Memory B cell (primary cell): ENCODE measurements around the gene ACBD3.

Experiments
- ATAC-seq: fragments of 150-1000 bp; cut with Tn5 transposase; 2 replicates; pipeline ENCODE4 v1.10.0; 2021; ENCODE audit warnings: low read depth, mild to moderate bottlenecking, moderate library complexity
- DNase-seq, 2 donors: peaks; one replicate each; pipeline ENCODE4 v3.0.0; 2022; ENCODE audit warnings: low spot score in 2 of 2
- H3K27ac Mint-ChIP-seq: one replicate; pipeline ENCODE4 v1.8.0; 2022; ENCODE audit warnings: mild to moderate bottlenecking, moderate library complexity, mixed read lengths
- H3K27me3 Mint-ChIP-seq: one replicate; pipeline ENCODE4 v1.8.0; 2022; ENCODE audit warnings: mixed read lengths
- H3K36me3 Mint-ChIP-seq: one replicate; pipeline ENCODE4 v1.8.0; 2022; ENCODE audit warnings: mild to moderate bottlenecking, mixed read lengths
- H3K4me1 Mint-ChIP-seq: one replicate; pipeline ENCODE4 v1.8.0; 2022; ENCODE audit warnings: mixed read lengths
- H3K4me3 Mint-ChIP-seq: one replicate; pipeline ENCODE4 v1.8.0; 2022; ENCODE audit warnings: mild to moderate bottlenecking, moderate library complexity, mixed read lengths
- H3K9me3 Mint-ChIP-seq: one replicate; pipeline ENCODE4 v1.8.0; 2022; ENCODE audit warnings: mixed read lengths

Gene ACBD3

DNA sequence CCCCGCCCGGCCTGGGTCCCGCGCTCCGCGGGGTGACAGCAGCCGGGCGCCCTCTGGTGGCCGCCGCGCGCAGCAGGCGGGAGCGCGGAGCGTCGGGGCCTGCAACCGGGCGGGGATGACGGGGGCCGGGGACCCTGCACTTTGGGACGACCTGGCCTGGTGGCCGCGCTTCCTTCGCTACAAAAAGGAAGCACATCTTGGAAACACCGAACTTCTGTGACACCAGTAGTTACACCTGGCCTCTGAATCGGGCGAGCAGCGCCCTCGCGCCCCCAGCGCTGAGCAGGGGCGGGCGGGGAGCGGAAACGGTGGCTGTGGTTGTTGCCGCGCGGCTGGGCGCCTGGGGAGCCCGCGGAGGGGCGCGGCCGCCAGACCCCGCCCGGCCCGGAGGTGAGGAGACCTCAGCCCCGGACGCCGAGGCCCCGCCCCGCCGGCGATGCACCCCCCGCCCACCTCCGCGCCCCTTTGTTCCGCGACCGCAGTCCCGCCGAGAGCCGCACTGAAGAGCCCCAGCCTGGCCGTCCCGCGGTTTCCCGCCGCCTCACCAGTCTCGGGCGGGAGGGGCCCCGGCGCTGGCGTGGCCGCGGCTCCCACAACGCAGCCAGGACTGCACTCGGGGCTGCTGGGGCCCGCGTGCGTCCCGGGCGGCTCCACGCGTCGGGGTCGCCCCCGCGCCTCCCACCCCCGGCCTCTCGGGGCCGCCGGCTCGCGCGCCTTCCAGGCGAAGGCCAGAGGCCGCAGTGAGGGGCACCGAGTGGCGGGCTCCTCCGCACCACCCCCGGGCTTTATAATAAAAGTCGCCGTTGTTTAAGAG lies 64.7 kb downstream of the ACBD3 start:
- Mint-ChIP-seq H3K36me3 (no peaks in the 10 kb centered on the region), H3K4me1 (peaks cover 46% of the 10 kb centered on the region), H3K9me3 (no peaks in the 10 kb centered on the region), H3K4me3 (peak overlapping the region; percentile 94), H3K27me3 (no peaks in the 10 kb centered on the region), H3K27ac (peak overlapping the region; percentile 94)
- DNase-seq (peak; percentile 81 to 83), ATAC-seq (peak; percentile 63)

- Mint-ChIP-seq H3K27ac (peak overlapping the region; percentile 94), H3K27me3 (no peaks in the 10 kb centered on the region), H3K9me3 (no peaks in the 10 kb centered on the region), H3K36me3 (no peaks in the 10 kb centered on the region), H3K4me3 (peak overlapping the region; percentile 75), H3K4me1 (peaks cover 44% of the 10 kb centered on the region)
- DNase-seq (no peak), ATAC-seq (no peak)
Observed at GRCh38 chr1:226121049-226121586, 65.4 kb downstream of the ACBD3 start.

DNA sequence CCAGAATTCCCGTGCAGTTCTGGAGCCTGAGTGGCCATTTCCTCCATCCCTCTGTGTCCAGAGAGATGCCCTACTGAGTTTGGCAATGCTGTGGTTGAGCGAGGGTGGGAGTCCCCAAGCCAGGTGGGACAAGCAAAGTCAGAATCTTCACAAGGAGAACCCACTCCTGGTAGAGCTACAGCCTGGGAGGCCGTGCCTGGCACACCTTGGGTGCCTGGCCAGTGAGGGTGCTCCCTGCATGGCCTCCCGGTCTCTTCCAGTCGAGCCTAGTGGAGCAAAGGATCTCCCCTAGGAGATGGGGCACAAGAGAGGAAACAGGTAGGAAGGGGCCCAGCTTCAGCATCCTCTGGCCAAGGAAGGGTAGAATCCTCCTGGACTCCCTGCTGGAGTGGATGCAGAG lies 66.1 kb downstream of the ACBD3 start:
- no peaks in the 10 kb centered on the region for H3K36me3 Mint-ChIP-seq
- H3K27me3 Mint-ChIP-seq: no peaks in the 10 kb centered on the region
- no peaks in the 10 kb centered on the region for H3K9me3 Mint-ChIP-seq
- ATAC-seq: no peak
- no peak for DNase-seq
- peaks cover 39% of the 10 kb centered on the region for H3K4me1 Mint-ChIP-seq
- no peak overlapping the region for H3K27ac Mint-ChIP-seq
- peak overlapping the region; percentile 75 for H3K4me3 Mint-ChIP-seq

DNA sequence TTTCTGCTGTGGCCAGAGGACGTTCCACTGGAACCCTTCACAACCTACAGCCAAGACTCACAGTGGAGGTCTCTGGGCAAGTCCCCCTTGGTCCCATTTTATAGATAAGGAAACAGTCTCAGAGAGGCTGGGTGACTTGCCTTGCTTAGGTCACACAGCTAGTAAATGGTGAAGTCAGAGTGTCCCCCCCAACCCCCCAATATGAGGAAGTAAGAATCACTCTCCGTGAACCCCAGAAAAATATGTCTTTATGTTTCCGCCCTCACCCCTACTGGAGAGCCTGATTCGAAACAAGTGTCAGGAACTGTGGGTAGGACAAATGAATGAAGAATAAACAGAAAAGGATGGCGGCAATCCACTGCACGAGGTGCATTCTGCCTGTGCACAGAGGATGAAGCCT lies 67.4 kb downstream of the ACBD3 start:
- Mint-ChIP-seq H3K27ac (peak overlapping the region; percentile 33), H3K4me1 (peaks cover 28% of the 10 kb centered on the region)

GRCh38 chr1:226118357-226118756 lies 68.2 kb downstream of the ACBD3 start:
- Mint-ChIP-seq H3K4me3 (no peak overlapping the region), H3K27ac (peak overlapping the region; percentile 33), H3K36me3 (no peaks in the 10 kb centered on the region), H3K9me3 (no peaks in the 10 kb centered on the region), H3K27me3 (no peaks in the 10 kb centered on the region), H3K4me1 (peaks cover 20% of the 10 kb centered on the region)
- ATAC-seq (no peak), DNase-seq (no peak)

More for the DNA sequence above, 67.4 kb downstream of the ACBD3 start:
- no peak for DNase-seq
- Mint-ChIP-seq H3K27me3 (no peaks in the 10 kb centered on the region), H3K36me3 (no peaks in the 10 kb centered on the region), H3K9me3 (no peaks in the 10 kb centered on the region), H3K4me3 (no peak overlapping the region)
- peak; percentile 14 for ATAC-seq

DNA sequence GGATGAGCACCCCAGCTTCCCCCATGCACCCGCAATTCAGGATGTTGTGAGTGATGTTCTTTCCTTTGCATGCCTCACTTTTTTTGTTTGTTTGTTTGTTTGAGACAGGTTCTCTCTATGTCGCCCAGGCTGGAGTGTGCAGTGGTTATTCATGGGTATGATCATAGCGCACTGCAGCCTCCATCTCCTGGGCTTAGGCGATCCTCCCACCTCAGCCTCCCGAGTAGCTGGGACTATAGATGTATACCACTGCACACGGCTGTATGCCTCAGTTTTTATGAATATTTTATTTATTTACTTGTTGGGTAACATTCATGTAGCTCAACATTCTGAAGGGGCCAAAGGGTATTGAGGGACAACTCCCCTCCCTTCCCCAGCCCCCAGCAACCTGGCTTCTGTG lies 69.2 kb downstream of the ACBD3 start:
- ATAC-seq (no peak), DNase-seq (no peak)
- Mint-ChIP-seq H3K4me1 (peaks cover 23% of the 10 kb centered on the region), H3K9me3 (no peaks in the 10 kb centered on the region), H3K4me3 (no peak overlapping the region), H3K36me3 (no peaks in the 10 kb centered on the region), H3K27ac (no peak overlapping the region), H3K27me3 (no peaks in the 10 kb centered on the region)

DNA sequence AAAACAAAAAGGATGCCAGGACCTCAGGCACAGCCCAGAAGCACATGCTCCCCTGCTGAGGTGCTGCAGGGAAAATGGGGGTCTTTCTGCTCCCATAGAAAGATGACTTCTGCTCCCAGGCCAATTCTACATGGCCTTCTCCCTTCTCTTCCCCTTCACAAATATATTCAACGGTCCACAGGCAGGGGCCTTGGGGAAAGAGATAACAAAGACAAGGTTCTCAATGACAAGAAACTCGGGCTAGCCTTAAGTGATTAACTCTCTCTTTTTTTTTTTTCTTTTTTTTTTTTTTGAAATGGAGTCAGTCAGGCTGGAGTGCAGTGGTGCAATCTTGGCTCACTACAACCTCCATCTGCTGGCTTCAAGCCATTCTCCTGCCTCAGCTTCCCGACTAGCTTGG lies 69.9 kb downstream of the ACBD3 start:
- no peak overlapping the region for H3K27ac Mint-ChIP-seq
- no peaks in the 10 kb centered on the region for H3K36me3 Mint-ChIP-seq
- H3K27me3 Mint-ChIP-seq: no peaks in the 10 kb centered on the region
- DNase-seq: no peak
- peaks cover 28% of the 10 kb centered on the region for H3K4me1 Mint-ChIP-seq
- no peaks in the 10 kb centered on the region for H3K9me3 Mint-ChIP-seq
- H3K4me3 Mint-ChIP-seq: no peak overlapping the region
- ATAC-seq: no peak

GRCh38 chr1:226112626-226113025 lies 73.9 kb downstream of the ACBD3 start:
- peak overlapping the region; percentile 63 for H3K4me3 Mint-ChIP-seq
- H3K27me3 Mint-ChIP-seq: no peaks in the 10 kb centered on the region
- ATAC-seq: no peak
- peaks cover 38% of the 10 kb centered on the region for H3K4me1 Mint-ChIP-seq
- H3K36me3 Mint-ChIP-seq: no peaks in the 10 kb centered on the region
- no peak for DNase-seq
- no peaks in the 10 kb centered on the region for H3K9me3 Mint-ChIP-seq
- H3K27ac Mint-ChIP-seq: peak overlapping the region; percentile 100

- peak overlapping the region; percentile 100 for H3K27ac Mint-ChIP-seq
- H3K9me3 Mint-ChIP-seq: no peaks in the 10 kb centered on the region
- H3K4me1 Mint-ChIP-seq: peaks cover 38% of the 10 kb centered on the region
- no peaks in the 10 kb centered on the region for H3K27me3 Mint-ChIP-seq
- no peaks in the 10 kb centered on the region for H3K36me3 Mint-ChIP-seq
- H3K4me3 Mint-ChIP-seq: peak overlapping the region; percentile 95
- DNase-seq (no peak), ATAC-seq (no peak)
Observed at GRCh38 chr1:226111883-226112261, 74.7 kb downstream of the ACBD3 start.

- no peaks in the 10 kb centered on the region for H3K9me3 Mint-ChIP-seq
- H3K36me3 Mint-ChIP-seq: no peaks in the 10 kb centered on the region
- H3K4me3 Mint-ChIP-seq: peak overlapping the region; percentile 95
- no peaks in the 10 kb centered on the region for H3K27me3 Mint-ChIP-seq
- peak overlapping the region; percentile 100 for H3K27ac Mint-ChIP-seq
- ATAC-seq (peak; percentile 4), DNase-seq (no peak)
- H3K4me1 Mint-ChIP-seq: peaks cover 38% of the 10 kb centered on the region
Observed at GRCh38 chr1:226111098-226111882, 75.3 kb downstream of the ACBD3 start.

DNA sequence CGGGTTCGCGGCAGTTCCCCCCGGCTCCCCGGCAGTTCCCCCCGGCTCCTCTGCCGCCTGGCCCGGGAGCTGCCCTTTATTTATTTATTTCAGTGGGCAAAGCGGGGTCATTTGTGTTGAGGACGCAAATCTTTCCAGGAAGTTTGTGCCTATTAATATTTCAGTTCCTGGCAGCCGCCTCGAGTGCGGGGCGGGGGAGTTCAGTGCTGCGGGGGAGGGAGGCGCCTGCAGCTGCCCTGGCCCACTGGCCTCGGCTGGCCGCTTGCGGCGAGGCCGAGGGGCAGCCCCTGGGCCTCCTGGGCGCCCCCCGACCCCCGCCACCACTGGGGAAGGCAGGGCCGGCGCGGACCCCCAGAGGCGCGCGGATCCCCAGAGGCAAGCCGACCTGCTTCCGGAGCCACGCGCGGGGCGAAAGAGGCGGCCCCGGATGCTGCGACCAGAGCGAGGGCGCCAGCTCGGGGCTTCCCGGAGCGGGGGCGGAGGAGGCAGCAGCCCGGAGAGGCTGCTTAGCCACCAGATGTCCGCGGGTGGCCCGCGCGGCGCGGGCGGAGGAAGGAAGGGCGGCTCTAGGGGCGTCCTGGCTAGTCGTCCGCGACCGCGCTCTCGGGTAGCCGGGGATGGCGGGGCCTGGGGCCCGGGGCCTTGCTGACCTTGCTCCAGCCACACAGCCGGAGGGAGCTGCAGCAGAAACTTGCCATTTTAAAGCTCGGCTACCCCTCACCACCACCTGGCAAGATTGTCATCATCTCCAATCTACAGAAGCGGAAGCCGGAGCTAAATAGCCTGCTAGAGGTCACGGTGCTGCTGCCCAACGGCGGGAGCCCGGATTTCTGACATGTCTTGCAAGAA lies 76.1 kb downstream of the ACBD3 start:
- Mint-ChIP-seq H3K9me3 (no peaks in the 10 kb centered on the region), H3K4me1 (peaks cover 38% of the 10 kb centered on the region), H3K36me3 (no peaks in the 10 kb centered on the region), H3K27ac (peak overlapping the region; percentile 100), H3K4me3 (peak overlapping the region; percentile 95), H3K27me3 (no peaks in the 10 kb centered on the region)
- peak; percentile 76 for ATAC-seq
- peak; percentile 83 to 87 for DNase-seq

DNA sequence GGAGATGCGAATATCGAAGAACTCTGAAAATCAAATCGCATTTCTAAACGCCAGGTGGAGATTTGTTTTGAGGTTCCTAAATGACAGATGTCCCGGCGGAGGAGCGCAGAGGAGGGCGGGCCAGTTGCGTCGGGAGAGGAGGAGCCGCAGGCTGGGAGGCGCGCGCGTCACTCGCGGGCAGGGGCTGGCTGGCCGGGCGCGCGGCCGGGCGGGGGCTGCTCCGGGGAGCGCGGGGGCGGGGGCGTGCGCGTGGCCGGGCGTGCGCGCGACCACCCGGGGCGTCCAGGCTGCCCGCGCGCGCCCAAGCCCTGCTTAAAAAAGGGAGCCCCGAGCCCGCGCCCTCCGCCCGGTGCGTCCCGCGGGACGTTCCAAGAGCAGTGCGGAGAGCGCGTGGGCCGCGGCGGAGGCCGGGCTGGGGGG lies 76.7 kb downstream of the ACBD3 start:
- no peaks in the 10 kb centered on the region for H3K36me3 Mint-ChIP-seq

GRCh38 chr1:226108935-226109828 lies 77.4 kb downstream of the ACBD3 start:
- H3K27me3 Mint-ChIP-seq: no peaks in the 10 kb centered on the region
- no peaks in the 10 kb centered on the region for H3K9me3 Mint-ChIP-seq
- H3K27ac Mint-ChIP-seq: peak overlapping the region; percentile 100
- H3K4me3 Mint-ChIP-seq: peak overlapping the region; percentile 95
- DNase-seq (no peak), ATAC-seq (no peak)
- H3K4me1 Mint-ChIP-seq: peaks cover 38% of the 10 kb centered on the region
- no peaks in the 10 kb centered on the region for H3K36me3 Mint-ChIP-seq

More for the DNA sequence above, 76.7 kb downstream of the ACBD3 start:
- Mint-ChIP-seq H3K4me3 (peak overlapping the region; percentile 95), H3K9me3 (no peaks in the 10 kb centered on the region), H3K27me3 (no peaks in the 10 kb centered on the region), H3K4me1 (peaks cover 38% of the 10 kb centered on the region), H3K27ac (peak overlapping the region; percentile 100)
- ATAC-seq (peak; percentile 68), DNase-seq (peak; percentile 74 to 79)
